Astrocyte (in vitro differentiated cells and primary cell): ENCODE measurements around the gene TSFM. TPM values are rescaled to one million over a fixed set of nuclear protein-coding genes. Genes with fewer than 3 reads are reported as not detected.

ENCODE experiments used
- DNase-seq: peaks from one replicate; pipeline ENCODE4 v3.0.0-alpha.2; 2010; ENCODE audit warnings: low read depth
- FAIRE-seq: peaks from 2 replicates; lab custom pipeline; 2011; peaks lifted over from hg19 to GRCh38; lab: Jason Lieb, UNC
- H2AFZ ChIP-seq: 2 replicates; pipeline ENCODE4 v1.6.0; 2012; ENCODE audit warnings: low read depth, low read length, inconsistent platforms
- H3K27ac ChIP-seq: 2 replicates; pipeline ENCODE4 v1.5.1; 2011; ENCODE audit warnings: low read depth, low read length, inconsistent platforms
- H3K27me3 ChIP-seq: 2 replicates; pipeline ENCODE4 v1.6.0; 2011; ENCODE audit warnings: low read length, inconsistent platforms; ENCODE audit not compliant: insufficient read depth
- H3K36me3 ChIP-seq: 2 replicates; pipeline ENCODE4 v1.5.1; 2011; ENCODE audit warnings: low read length, inconsistent platforms; ENCODE audit not compliant: insufficient read depth
- H3K4me1 ChIP-seq: 2 replicates; pipeline ENCODE4 v1.5.1; 2011; ENCODE audit warnings: low read length, inconsistent platforms; ENCODE audit not compliant: insufficient read depth
- H3K4me2 ChIP-seq: 2 replicates; pipeline ENCODE4 v1.6.0; 2012; ENCODE audit warnings: low read length, inconsistent platforms
- H3K4me3 ChIP-seq: 2 replicates; pipeline ENCODE4 v1.5.1; 2011; ENCODE audit warnings: low read depth, mild to moderate bottlenecking, low read length, inconsistent platforms; ENCODE audit not compliant: insufficient read depth
- H3K79me2 ChIP-seq: 2 replicates; pipeline ENCODE4 v1.6.0; 2012; ENCODE audit warnings: mild to moderate bottlenecking, low read length, inconsistent platforms; ENCODE audit not compliant: insufficient read depth
- H3K9ac ChIP-seq: 2 replicates; pipeline ENCODE4 v1.6.0; 2012; ENCODE audit warnings: mild to moderate bottlenecking, low read length, inconsistent platforms
- H3K9me3 ChIP-seq: 2 replicates; pipeline ENCODE4 v1.5.1; 2012; ENCODE audit warnings: low read depth, mild to moderate bottlenecking, low read length, inconsistent platforms; ENCODE audit not compliant: insufficient read depth
- H4K20me1 ChIP-seq: 2 replicates; pipeline ENCODE4 v1.6.0; 2012; ENCODE audit warnings: low read length, inconsistent platforms; ENCODE audit not compliant: insufficient read depth
- H3K27ac Mint-ChIP-seq: one replicate; pipeline ENCODE4 v1.8.0; 2021; ENCODE audit warnings: mild to moderate bottlenecking, mixed read lengths; ENCODE audit not compliant: unreplicated experiment
- H3K27me3 Mint-ChIP-seq: one replicate; pipeline ENCODE4 v1.8.0; 2021; ENCODE audit warnings: low read depth, mixed read lengths; ENCODE audit not compliant: unreplicated experiment
- H3K36me3 Mint-ChIP-seq: one replicate; pipeline ENCODE4 v1.8.0; 2021; ENCODE audit warnings: low read depth, mixed read lengths; ENCODE audit not compliant: unreplicated experiment
- H3K4me1 Mint-ChIP-seq: one replicate; pipeline ENCODE4 v1.8.0; 2021; ENCODE audit warnings: low read depth, mixed read lengths; ENCODE audit not compliant: unreplicated experiment
- H3K4me3 Mint-ChIP-seq: one replicate; pipeline ENCODE4 v1.8.0; 2021; ENCODE audit warnings: mild to moderate bottlenecking, moderate library complexity, mixed read lengths; ENCODE audit not compliant: unreplicated experiment
- H3K9me3 Mint-ChIP-seq: one replicate; pipeline ENCODE4 v1.8.0; 2021; ENCODE audit warnings: mild to moderate bottlenecking, mixed read lengths; ENCODE audit not compliant: unreplicated experiment
- EZH2 ChIP-seq: IDR thresholded peaks from 2 replicates; pipeline ENCODE4 v1.6.1; 2012; ENCODE audit warnings: mild to moderate bottlenecking, low read length, inconsistent platforms; ENCODE audit not compliant: insufficient read depth
- microRNA-seq: library from miRNA; unstranded; fragments of <30 nt; microRNA quantifications from one replicate; pipeline ENCODE4 v1.2.0, GENCODE V29; 2020
- total RNA-seq: library from RNA; stranded (reverse); gene quantifications from 2 replicates; pipeline ENCODE4 v1.2.1, GENCODE V29; 2021
- TF ChIP-seq, protein P1 (sequence below): IDR thresholded peaks from 2 replicates; pipeline ENCODE4 v1.5.1; 2011; ENCODE audit warnings: low read depth, mild to moderate bottlenecking, inconsistent platforms, low read length, moderate library complexity; ENCODE audit not compliant: insufficient read depth

The TSFM gene
- total RNA-seq, 1 donor from 2014 or later: 26.6 TPM

DNA sequence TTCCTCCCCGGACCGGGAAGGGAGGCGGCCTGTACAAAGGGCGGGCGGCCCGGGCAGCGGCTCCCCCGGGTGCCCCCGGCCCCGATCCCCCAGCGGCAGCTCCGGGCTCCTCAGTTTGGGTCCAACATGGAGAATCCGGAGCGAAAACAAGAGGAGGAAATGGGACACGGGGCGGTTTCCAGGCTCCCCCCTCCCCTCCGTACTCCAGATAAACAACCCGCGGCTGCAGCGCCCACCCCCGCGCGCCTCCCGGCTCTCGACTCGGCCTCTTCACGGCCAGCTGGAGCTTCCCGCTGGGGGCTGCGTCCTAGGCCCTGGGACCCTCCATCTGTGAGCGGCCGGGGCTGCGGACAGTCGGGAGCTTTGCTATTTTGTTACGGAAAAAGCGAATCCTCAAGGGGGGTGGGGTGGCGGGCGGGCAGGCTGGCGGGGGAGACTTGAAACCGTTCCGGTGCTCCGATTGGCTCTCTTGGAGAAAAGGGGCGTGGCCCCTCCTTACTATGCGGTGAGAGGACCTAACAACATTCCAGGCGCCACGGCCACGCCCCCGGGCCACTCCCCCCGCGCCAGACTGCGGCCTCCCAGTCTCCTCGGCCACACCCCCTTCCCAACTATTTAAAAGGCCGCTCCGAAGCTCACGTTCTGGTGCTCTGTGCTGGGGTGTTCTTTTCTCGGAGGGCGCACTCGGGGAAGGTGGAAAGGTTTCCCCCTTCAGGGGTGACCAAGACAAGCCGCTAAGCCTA, 64.2 kb downstream of the TSFM start, which contains the start of gene CTDSP2:
Gene CTDSP2, minus strand, starts transcription at position 153 of the 743 bp plus-strand sequence. CDS start 294 bp downstream, outside the sequence.
- TF ChIP-seq, protein P1, sequence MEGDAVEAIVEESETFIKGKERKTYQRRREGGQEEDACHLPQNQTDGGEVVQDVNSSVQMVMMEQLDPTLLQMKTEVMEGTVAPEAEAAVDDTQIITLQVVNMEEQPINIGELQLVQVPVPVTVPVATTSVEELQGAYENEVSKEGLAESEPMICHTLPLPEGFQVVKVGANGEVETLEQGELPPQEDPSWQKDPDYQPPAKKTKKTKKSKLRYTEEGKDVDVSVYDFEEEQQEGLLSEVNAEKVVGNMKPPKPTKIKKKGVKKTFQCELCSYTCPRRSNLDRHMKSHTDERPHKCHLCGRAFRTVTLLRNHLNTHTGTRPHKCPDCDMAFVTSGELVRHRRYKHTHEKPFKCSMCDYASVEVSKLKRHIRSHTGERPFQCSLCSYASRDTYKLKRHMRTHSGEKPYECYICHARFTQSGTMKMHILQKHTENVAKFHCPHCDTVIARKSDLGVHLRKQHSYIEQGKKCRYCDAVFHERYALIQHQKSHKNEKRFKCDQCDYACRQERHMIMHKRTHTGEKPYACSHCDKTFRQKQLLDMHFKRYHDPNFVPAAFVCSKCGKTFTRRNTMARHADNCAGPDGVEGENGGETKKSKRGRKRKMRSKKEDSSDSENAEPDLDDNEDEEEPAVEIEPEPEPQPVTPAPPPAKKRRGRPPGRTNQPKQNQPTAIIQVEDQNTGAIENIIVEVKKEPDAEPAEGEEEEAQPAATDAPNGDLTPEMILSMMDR: no peak
- no peak for TF ChIP-seq EZH2
- Histone ChIP-seq H3K4me2 (peak within 1 kb of the TSS; percentile 97), H3K27me3 (peaks cover 2% of the 10 kb centered on the region), H3K4me3 (peak within 1 kb of the TSS; percentile 90), H4K20me1 (peaks cover 37% of the 10 kb centered on the region), H2AFZ (peak within 1 kb of the TSS; percentile 88), H3K9me3 (no peaks in the 10 kb centered on the region), H3K4me1 (peaks cover 27% of the 10 kb centered on the region), H3K27ac (peak within 1 kb of the TSS; percentile 94), H3K79me2 (peaks cover 46% of the 10 kb centered on the region), H3K9ac (peak within 1 kb of the TSS; percentile 95), H3K36me3 (peaks cover 2% of the 10 kb centered on the region)
- Mint-ChIP-seq H3K27me3 (peaks cover 19% of the 10 kb centered on the region), H3K4me1 (peaks cover 28% of the 10 kb centered on the region), H3K4me3 (peak within 1 kb of the TSS; percentile 80), H3K36me3 (no peaks in the 10 kb centered on the region), H3K27ac (peak within 1 kb of the TSS; percentile 83), H3K9me3 (no peaks in the 10 kb centered on the region)
- DNase-seq (peak; percentile 93), FAIRE-seq (no peak)

Small RNA genes lying within 50 kb of the gene (microRNA-seq; reads per million reads assigned to microRNA genes)
- gene MIR26A2: 199 reads per million, percentile 71 among the genes with 10 or more reads in this experiment
- not detected for gene MIR6759

Other genes with a start within 250 kb of the TSFM start
- 94.5 and 107 TPM in 2 replicates for gene DCTN2, start 235.6 kb upstream of the TSFM start, total RNA-seq
- gene KIF5A, start 232.7 kb upstream of the TSFM start, total RNA-seq: 7.2 and 8.6 TPM in 2 replicates
- 43.3 and 43.6 TPM in 2 replicates for gene PIP4K2C, start 191.6 kb upstream of the TSFM start, total RNA-seq
- 18.3 and 20.8 TPM in 2 replicates for gene DTX3, start 178.0 kb upstream of the TSFM start, total RNA-seq
- gene ARHGEF25, start 171.4 kb upstream of the TSFM start, total RNA-seq: 16.8 and 24.5 TPM in 2 replicates
- 2.5 and 2.6 TPM in 2 replicates for gene B4GALNT1, start 149.6 kb upstream of the TSFM start, total RNA-seq
- 194 and 215 TPM in 2 replicates for gene OS9, start 88.7 kb upstream of the TSFM start, total RNA-seq
- gene AGAP2, start 44.0 kb upstream of the TSFM start, total RNA-seq: 0.14 and 0.17 TPM in 2 replicates
- 18.6 and 22.9 TPM in 2 replicates for gene TSPAN31, start 37.7 kb upstream of the TSFM start, total RNA-seq
- 113 and 133 TPM in 2 replicates for gene CDK4, start 30.5 kb upstream of the TSFM start, total RNA-seq
- 11.3 and 13.0 TPM in 2 replicates for gene MARCHF9, start 27.7 kb upstream of the TSFM start, total RNA-seq
- gene CYP27B1, start 15.7 kb upstream of the TSFM start, total RNA-seq: 1.5 TPM in 2 replicates
- 21.1 and 25.7 TPM in 2 replicates for gene METTL1, start 10.7 kb upstream of the TSFM start, total RNA-seq
- 8.1 and 11.6 TPM in 2 replicates for gene EEF1AKMT3, start 10.2 kb upstream of the TSFM start, total RNA-seq
- 2.5 and 3.2 TPM in 2 replicates for gene AVIL, start 35.9 kb downstream of the TSFM start, total RNA-seq
- gene CTDSP2, start 63.9 kb downstream of the TSFM start, total RNA-seq: 87.1 and 91.9 TPM in 2 replicates
- 3.2 and 3.4 TPM in 2 replicates for gene ATP23, start 158.8 kb downstream of the TSFM start, total RNA-seq